Diencephalon (tissue), 1 donor: ENCODE data around the gene TRIM64. TPM values are rescaled to one million over a fixed set of nuclear protein-coding genes. Genes with fewer than 3 reads are reported as not detected.

Experiments used
- small RNA-seq: library from RNA; depleted of rRNA; stranded (forward); fragments of <200 nt; gene quantifications from one replicate; pipeline ENCODE3, GENCODE V24; 2014
- total RNA-seq: library from RNA; depleted of rRNA; stranded (reverse); fragments of >200 nt; gene quantifications from one replicate; pipeline ENCODE4 v1.2.3, GENCODE V29; 2014

TRIM64 gene
- total RNA-seq = not detected

GRCh38 chr11:89965737-89966136 lies at the start of gene TRIM64:
Gene TRIM64 (plus strand): TSS chr11:89966037. CDS start chr11:89968504, 2,467 bp downstream.

GRCh38 chr11:89922195-89922660 lies 43.6 kb upstream of the TRIM64 start, which contains the start of gene TRIM49D1:
Gene TRIM49D1 (minus strand): TSS chr11:89922245. CDS start chr11:89917710, 4,535 bp downstream.

GRCh38 chr11:89923764-89924163 lies 42.1 kb upstream of the TRIM64 start, which contains the start of gene TRIM49D2:
Gene TRIM49D2 (plus strand): TSS chr11:89924064. CDS start chr11:89926762, 2,698 bp downstream.

Small RNA genes within 50 kb of the gene (small RNA-seq; reads per million reads assigned to genes)
- gene AP004607.1 = not detected

Other genes with a start within 250 kb of the TRIM64 start
- 0.23 TPM for gene TRIM49, start 157.5 kb upstream of the TRIM64 start, total RNA-seq
- gene TRIM64B, start 87.5 kb upstream of the TRIM64 start, total RNA-seq = not detected
- gene TRIM49D1, start 43.8 kb upstream of the TRIM64 start, total RNA-seq = not detected
- gene TRIM49D2, start 42.0 kb upstream of the TRIM64 start, total RNA-seq = not detected
- not detected for gene TRIM49C, start 65.1 kb downstream of the TRIM64 start, total RNA-seq
- gene UBTFL1, start 119.9 kb downstream of the TRIM64 start, total RNA-seq = not detected
- 16.8 TPM for gene NAALAD2, start 168.6 kb downstream of the TRIM64 start, total RNA-seq